ENCODE data around the gene TTLL10. TPM values are rescaled to one million over a fixed set of nuclear protein-coding genes. Genes with fewer than 3 reads are reported as not detected.

The TTLL10 gene
- total RNA-seq, 3 donors from 2014 or later (not counting 1 experiment from before 2014, with no cell fraction given): 0.23 to 1.7 (median 1.7) TPM

DNA sequence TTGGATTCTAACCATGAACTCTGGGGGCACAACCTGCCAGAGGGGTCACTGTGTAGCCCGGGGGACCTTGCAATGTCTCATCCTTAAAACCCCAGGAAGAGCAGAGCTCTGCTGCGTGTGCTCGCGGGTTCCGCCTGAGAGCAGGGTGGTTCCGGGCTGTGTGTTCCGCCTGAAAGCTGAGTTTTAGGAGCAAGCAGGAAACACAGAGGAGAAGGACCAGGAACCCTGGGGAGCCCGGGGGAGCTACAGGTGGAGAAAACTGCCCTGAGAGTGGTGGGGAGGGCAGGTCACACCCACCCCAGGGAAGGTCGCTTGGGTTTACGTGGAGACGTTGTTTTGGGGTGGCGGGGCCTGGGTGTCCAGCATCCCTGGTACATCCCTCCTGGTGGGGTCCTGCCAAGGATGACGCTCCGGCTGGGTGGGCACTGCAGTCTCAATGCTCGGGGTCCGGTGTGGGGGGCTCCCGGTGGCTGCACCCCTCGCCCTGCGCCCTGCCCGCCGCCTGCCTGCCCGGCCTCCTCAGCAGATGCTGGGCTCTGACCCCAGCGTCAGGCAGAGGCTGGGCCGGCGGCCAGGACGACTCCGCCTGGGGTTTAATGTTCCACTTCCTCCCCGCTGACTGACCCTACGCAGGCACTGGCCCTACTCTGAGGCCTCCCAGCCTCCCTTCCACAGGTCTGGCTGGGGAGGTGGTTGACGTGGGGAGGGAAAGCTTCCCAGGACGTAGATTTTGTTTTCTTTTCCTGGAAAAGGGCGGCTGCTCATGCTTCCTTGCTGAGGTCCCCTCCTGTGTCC, 40.5 kb upstream of the TTLL10 start:
- Mint-ChIP-seq H3K36me3 (no peaks in the 10 kb centered on the region), H3K4me1 (peaks cover 0 to 10% of the 10 kb centered on the region in 2 donors), H3K27ac (no peak overlapping the region), H3K9me3 (no peaks in the 10 kb centered on the region), H3K4me3 (no peak overlapping the region), H3K27me3 (ENCODE audit: low read depth in 2 of 2) (no peaks in the 10 kb centered on the region)
- Histone ChIP-seq H3K9me3 (ENCODE audit: control insufficient read depth, insufficient read depth, low read length) (no peaks in the 10 kb centered on the region), H3K36me3 (ENCODE audit: control insufficient read depth, insufficient read depth, low read length) (no peaks in the 10 kb centered on the region), H3K4me3 (ENCODE audit: low read length) (no peak overlapping the region), H3K27me3 (ENCODE audit: control insufficient read depth, insufficient read depth, low read length) (no peaks in the 10 kb centered on the region), H3K27ac (ENCODE audit: low read length) (no peak overlapping the region), H3K4me1 (ENCODE audit: control insufficient read depth, insufficient read depth, low read length) (peaks cover 26% of the 10 kb centered on the region)
- no peak for ATAC-seq
- WGBS (ENCODE audit: insufficient coverage): 91% methylated on average over 31 of the region's 32 CpGs
- TF ChIP-seq CTCF (IDR thresholded peaks at IDR 0.05): no peak
- intact Hi-C loops (cut with micrococcal nuclease): no loop called here
- DNase-seq: no peak

- Histone ChIP-seq H3K9me3 (ENCODE audit: control insufficient read depth, insufficient read depth, low read length) (no peaks in the 10 kb centered on the region), H3K4me1 (ENCODE audit: control insufficient read depth, insufficient read depth, low read length) (peaks cover 32% of the 10 kb centered on the region), H3K27ac (ENCODE audit: low read length) (no peak overlapping the region), H3K4me3 (ENCODE audit: low read length) (no peak overlapping the region), H3K27me3 (ENCODE audit: control insufficient read depth, insufficient read depth, low read length) (no peaks in the 10 kb centered on the region), H3K36me3 (ENCODE audit: control insufficient read depth, insufficient read depth, low read length) (no peaks in the 10 kb centered on the region)
- no peak for DNase-seq
- Mint-ChIP-seq H3K36me3 (no peaks in the 10 kb centered on the region), H3K27me3 (ENCODE audit: low read depth in 2 of 2) (no peaks in the 10 kb centered on the region), H3K4me1 (peaks cover 0 to 10% of the 10 kb centered on the region in 2 donors), H3K4me3 (no peak overlapping the region), H3K27ac (no peak overlapping the region), H3K9me3 (no peaks in the 10 kb centered on the region)
- ATAC-seq: no peak
- intact Hi-C loops (cut with micrococcal nuclease): no loop called here
- no peak for TF ChIP-seq CTCF (IDR thresholded peaks at IDR 0.05)
- 96% methylated on average over 28 of the region's 28 CpGs for WGBS (ENCODE audit: insufficient coverage)
Measured at GRCh38 chr1:1134300-1134970, 39.2 kb upstream of the TTLL10 start.

- H3K9me3 Mint-ChIP-seq: no peaks in the 10 kb centered on the region
- peak overlapping the region in 1 of 2 donors; percentile 81 for H3K27ac Mint-ChIP-seq
- H3K9me3 ChIP-seq (ENCODE audit: control insufficient read depth, insufficient read depth, low read length): no peaks in the 10 kb centered on the region
- no peaks in the 10 kb centered on the region for H3K36me3 Mint-ChIP-seq
- no peak for ATAC-seq
- TF ChIP-seq CTCF (IDR thresholded peaks at IDR 0.05): no peak
- no peak for DNase-seq
- 94% methylated on average over 20 of the region's 20 CpGs for WGBS (ENCODE audit: insufficient coverage)
- H3K27me3 Mint-ChIP-seq (ENCODE audit: low read depth in 2 of 2): no peaks in the 10 kb centered on the region
- peaks cover 32% of the 10 kb centered on the region for H3K4me1 ChIP-seq (ENCODE audit: control insufficient read depth, insufficient read depth, low read length)
- intact Hi-C loops (cut with micrococcal nuclease): no loop called here
- no peaks in the 10 kb centered on the region for H3K36me3 ChIP-seq (ENCODE audit: control insufficient read depth, insufficient read depth, low read length)
- H3K4me1 Mint-ChIP-seq: peaks cover 0 to 10% of the 10 kb centered on the region in 2 donors
- no peaks in the 10 kb centered on the region for H3K27me3 ChIP-seq (ENCODE audit: control insufficient read depth, insufficient read depth, low read length)
- H3K4me3 ChIP-seq (ENCODE audit: low read length): no peak overlapping the region
- H3K4me3 Mint-ChIP-seq: no peak overlapping the region
- H3K27ac ChIP-seq (ENCODE audit: low read length): peak overlapping the region; percentile 76
Measured at GRCh38 chr1:1135339-1136136, 38.1 kb upstream of the TTLL10 start.

All from natural killer cell (primary cell).